DOHH2 (cell line): ENCODE data around the gene CRNKL1.

Experiments used
- CTCF ChIP-seq: fragments of 200-600 bp; sonication (generic); IDR thresholded peaks from one replicate; pipeline ENCODE4 v1.5.1; 2014; ENCODE audit warnings: antibody characterized with exemption, mild to moderate bottlenecking, low read depth, low read length; ENCODE audit not compliant: poor library complexity, severe bottlenecking
- EZH2phosphoT487 ChIP-seq: fragments of 200-600 bp; sonication (generic); IDR thresholded peaks from 2 replicates; pipeline ENCODE4 v1.6.1; 2017; ENCODE audit warnings: borderline replicate concordance, mild to moderate bottlenecking, antibody characterized with exemption, low read length, moderate library complexity, mixed read lengths

- no peak for TF ChIP-seq CTCF
- TF ChIP-seq EZH2phosphoT487, result no peak
Measured at GRCh38 chr20:20005342-20005741, 46.9 kb downstream of the CRNKL1 start.
